GM21529 (cell line): ENCODE measurements around the gene RBCK1.
A peak's percentile ranks its signal among the peaks of the same experiment; 100 is the strongest.
"Not testable (repeated sequence)": the region's sequence is repeated elsewhere in the genome, so short reads cannot be mapped to it uniquely, and the experiment has no call there.

Experiments used
- ATAC-seq: cut with Tn5 transposase; IDR thresholded peaks from one replicate; pipeline ENCODE4 v1.9.1; 2021; ENCODE audit not compliant: unreplicated experiment

The RBCK1 gene

GRCh38 chr20:375265-375889, 32.7 kb upstream of the RBCK1 start:
- ATAC-seq: no peak

- no peak for ATAC-seq
These were observed 32.0 kb upstream of the RBCK1 start for GRCh38 chr20:376089-376488.

GRCh38 chr20:376750-377149, 31.3 kb upstream of the RBCK1 start:
- no peak for ATAC-seq

- not testable (repeated sequence) for ATAC-seq
These were observed 30.5 kb upstream of the RBCK1 start for GRCh38 chr20:377578-377977.

GRCh38 chr20:378961-379336, 29.1 kb upstream of the RBCK1 start:
- ATAC-seq: no peak

- peak; percentile 63 for ATAC-seq
These were observed 27.1 kb upstream of the RBCK1 start for GRCh38 chr20:380763-381580.

GRCh38 chr20:381581-382290, 26.4 kb upstream of the RBCK1 start:
- peak; percentile 59 for ATAC-seq

- peak; percentile 7 for ATAC-seq
These were observed 25.6 kb upstream of the RBCK1 start for GRCh38 chr20:382291-383115.

GRCh38 chr20:383889-384288, 24.2 kb upstream of the RBCK1 start:
- ATAC-seq: no peak

GRCh38 chr20:384723-385122, 23.4 kb upstream of the RBCK1 start:
- no peak for ATAC-seq

- ATAC-seq: no peak
These were observed 22.7 kb upstream of the RBCK1 start for GRCh38 chr20:385448-385847.

GRCh38 chr20:386634-387033, 21.5 kb upstream of the RBCK1 start:
- not testable (repeated sequence) for ATAC-seq

GRCh38 chr20:387520-387919, 20.6 kb upstream of the RBCK1 start:
- ATAC-seq: no peak

- no peak for ATAC-seq
These were observed 19.8 kb upstream of the RBCK1 start for GRCh38 chr20:388034-388994.

- ATAC-seq: no peak
These were observed 18.9 kb upstream of the RBCK1 start for GRCh38 chr20:389220-389619.

GRCh38 chr20:391041-391711, 16.9 kb upstream of the RBCK1 start:
- ATAC-seq: no peak

GRCh38 chr20:393296-393695, 14.8 kb upstream of the RBCK1 start:
- ATAC-seq: not testable (repeated sequence)

- no peak for ATAC-seq
These were observed 11.9 kb upstream of the RBCK1 start for GRCh38 chr20:396252-396618.

GRCh38 chr20:396619-397431, 11.3 kb upstream of the RBCK1 start:
- ATAC-seq: no peak
